Measurements from ENCODE around the gene PHF24.
A peak's percentile ranks its signal among the peaks of the same experiment; 100 is the strongest.

Gene PHF24

DNA sequence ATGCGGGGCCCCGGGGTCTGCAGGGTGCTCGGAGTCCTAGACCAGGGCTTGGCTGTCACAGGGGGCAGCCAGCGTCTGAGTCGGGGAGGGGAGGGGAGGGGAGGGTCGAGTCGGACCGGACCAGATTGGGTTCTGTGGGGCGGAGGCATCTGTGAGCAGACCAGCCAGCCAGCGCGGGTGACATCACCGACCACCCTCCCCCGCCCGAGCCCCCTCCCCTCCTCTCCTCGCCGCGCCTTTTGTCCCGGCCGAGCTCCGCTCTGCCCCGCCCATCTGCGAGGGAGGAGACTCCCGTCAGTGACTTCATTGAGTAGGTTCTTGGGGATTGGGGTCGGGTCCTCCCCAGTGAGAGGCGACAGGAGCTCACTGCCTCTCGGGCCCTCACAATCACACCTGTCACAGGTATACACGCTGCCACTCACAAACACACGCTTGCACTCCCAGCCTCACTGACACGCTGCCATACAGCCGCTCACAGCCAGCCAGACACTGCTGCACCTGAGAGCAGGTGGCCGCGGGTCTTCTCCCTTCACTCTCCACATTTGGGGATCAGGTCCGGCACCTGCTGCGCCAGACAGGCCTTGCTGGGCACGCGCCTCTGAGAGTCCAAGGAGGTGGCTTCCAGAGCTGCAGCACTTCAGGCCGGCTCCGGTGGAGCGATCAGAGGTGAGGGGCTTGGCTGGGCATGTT is 32.0 kb downstream of the PHF24 start:
- peak overlapping the region; percentile 80 for H3K4me2 ChIP-seq (ENCODE audit: low read length)
- peak overlapping the region; percentile 64 for H3K18ac ChIP-seq (ENCODE audit: low read length)
- peaks cover 24 to 37% of the 10 kb centered on the region in 2 experiments for H3K4me1 ChIP-seq (ENCODE audit: control insufficient read depth in 1 of 2, insufficient read depth in 2 of 2, low read length in 2 of 2)
- peak; percentile 29 to 42 for DNase-seq
- H3K9ac ChIP-seq (ENCODE audit: low read length) = peak overlapping the region; percentile 83
- H3K9me3 ChIP-seq (ENCODE audit: insufficient read depth, low read depth, low read length) = peaks cover 3% of the 10 kb centered on the region
- H3K36me3 ChIP-seq (ENCODE audit: control insufficient read depth in 1 of 2, insufficient read depth in 2 of 2, low read length in 2 of 2) = peaks cover 0 to 6% of the 10 kb centered on the region in 2 experiments
- peak overlapping the region; percentile 87 for H4K8ac ChIP-seq (ENCODE audit: low read depth, low read length)
- peak overlapping the region; percentile 29 for H2BK12ac ChIP-seq (ENCODE audit: low read length)
- H3K79me1 ChIP-seq (ENCODE audit: low read length) = peaks cover 11% of the 10 kb centered on the region
- H4K12ac ChIP-seq (ENCODE audit: low read depth, low read length) = peak overlapping the region; percentile 70
- H3K14ac ChIP-seq (ENCODE audit: low read length) = peak overlapping the region; percentile 71
- no peaks in the 10 kb centered on the region for H3K27me3 ChIP-seq (ENCODE audit: insufficient read depth, low read length)
- no peak overlapping the region for H3K23ac ChIP-seq (ENCODE audit: low read length)
- peak overlapping the region; percentile 78 for H2BK120ac ChIP-seq (ENCODE audit: insufficient read depth, low read length, poor library complexity)
- H2BK5ac ChIP-seq (ENCODE audit: low read depth, low read length, poor library complexity) = peak overlapping the region; percentile 68
- H3K4me3 ChIP-seq (ENCODE audit: low read depth, low read length) = peak overlapping the region; percentile 90
- peak overlapping the region; percentile 50 for H2AK5ac ChIP-seq (ENCODE audit: low read length)
- H3K79me2 ChIP-seq (ENCODE audit: control insufficient read depth, insufficient read depth, low read length, poor library complexity) = peaks cover 3% of the 10 kb centered on the region
- peak overlapping the region; percentile 56 for H2AFZ ChIP-seq (ENCODE audit: insufficient read depth, low read length, poor library complexity)
- no CpG with 5 or more reads among the region's 39 CpGs for WGBS (ENCODE audit: extremely low coverage, insufficient coverage, insufficient read length)
- peak overlapping the region; percentile 57 for H3K27ac ChIP-seq (ENCODE audit: low read depth, low read length)
- peak overlapping the region; percentile 47 for H3K4ac ChIP-seq (ENCODE audit: low read depth, low read length)
- peak overlapping the region; percentile 91 for H4K91ac ChIP-seq (ENCODE audit: low read depth, low read length)

DNA sequence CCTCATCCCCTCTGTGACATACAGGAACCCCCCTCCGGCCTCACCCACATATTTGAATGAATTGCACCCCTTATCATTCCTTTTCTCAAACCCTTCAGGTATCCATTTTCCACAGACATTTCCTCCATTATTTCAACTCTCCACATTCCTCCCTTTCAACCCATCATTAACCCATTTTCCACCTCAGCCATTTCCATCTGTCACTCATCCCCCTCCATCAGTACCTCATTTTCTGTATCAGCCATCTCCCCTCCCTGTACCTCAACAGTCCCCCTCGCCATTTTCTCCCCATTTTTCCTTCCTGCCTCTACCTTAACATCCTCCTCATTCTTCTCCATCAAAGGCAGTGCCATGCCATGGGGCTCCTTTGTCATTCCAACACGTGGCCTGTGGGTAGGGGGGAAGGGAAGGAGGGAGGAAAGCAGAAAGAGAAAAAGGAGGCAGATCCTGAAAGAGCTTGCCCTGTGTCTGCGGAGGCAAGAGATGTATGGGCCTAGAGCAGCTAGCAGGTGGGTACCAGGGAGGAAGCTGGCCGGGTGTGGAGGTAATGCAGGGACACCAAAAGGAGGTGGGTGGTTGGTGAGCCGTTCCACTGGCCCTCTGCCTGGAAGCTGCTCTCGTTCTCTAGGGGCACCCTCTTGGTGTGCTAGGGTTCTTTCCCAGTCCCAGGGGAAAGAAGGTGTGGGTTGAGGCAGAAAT is 33.0 kb downstream of the PHF24 start:
- Histone ChIP-seq H3K4me3 (ENCODE audit: low read depth, low read length) (no peak overlapping the region), H3K14ac (ENCODE audit: low read length) (no peak overlapping the region), H4K12ac (ENCODE audit: low read depth, low read length) (no peak overlapping the region), H2AFZ (ENCODE audit: insufficient read depth, low read length, poor library complexity) (no peak overlapping the region), H2AK5ac (ENCODE audit: low read length) (no peak overlapping the region), H3K4me1 (ENCODE audit: control insufficient read depth in 1 of 2, insufficient read depth in 2 of 2, low read length in 2 of 2) (peaks cover 26 to 43% of the 10 kb centered on the region in 2 experiments), H3K4ac (ENCODE audit: low read depth, low read length) (no peak overlapping the region), H3K4me2 (ENCODE audit: low read length) (peak overlapping the region; percentile 80), H3K18ac (ENCODE audit: low read length) (no peak overlapping the region), H3K9me3 (ENCODE audit: insufficient read depth, low read depth, low read length) (peaks cover 3% of the 10 kb centered on the region), H3K9ac (ENCODE audit: low read length) (no peak overlapping the region), H4K8ac (ENCODE audit: low read depth, low read length) (no peak overlapping the region), H3K36me3 (ENCODE audit: control insufficient read depth in 1 of 2, insufficient read depth in 2 of 2, low read length in 2 of 2) (peaks cover 3 to 9% of the 10 kb centered on the region in 2 experiments), H3K27me3 (ENCODE audit: insufficient read depth, low read length) (no peaks in the 10 kb centered on the region), H3K27ac (ENCODE audit: low read depth, low read length) (no peak overlapping the region), H2BK12ac (ENCODE audit: low read length) (no peak overlapping the region), H3K79me1 (ENCODE audit: low read length) (peaks cover 11% of the 10 kb centered on the region), H2BK5ac (ENCODE audit: low read depth, low read length, poor library complexity) (no peak overlapping the region), H3K23ac (ENCODE audit: low read length) (no peak overlapping the region), H2BK120ac (ENCODE audit: insufficient read depth, low read length, poor library complexity) (no peak overlapping the region), H3K79me2 (ENCODE audit: control insufficient read depth, insufficient read depth, low read length, poor library complexity) (peaks cover 3% of the 10 kb centered on the region), H4K91ac (ENCODE audit: low read depth, low read length) (no peak overlapping the region)
- no peak for DNase-seq
- WGBS (ENCODE audit: extremely low coverage, insufficient coverage, insufficient read length) = no CpG with 5 or more reads among the region's 7 CpGs

DNA sequence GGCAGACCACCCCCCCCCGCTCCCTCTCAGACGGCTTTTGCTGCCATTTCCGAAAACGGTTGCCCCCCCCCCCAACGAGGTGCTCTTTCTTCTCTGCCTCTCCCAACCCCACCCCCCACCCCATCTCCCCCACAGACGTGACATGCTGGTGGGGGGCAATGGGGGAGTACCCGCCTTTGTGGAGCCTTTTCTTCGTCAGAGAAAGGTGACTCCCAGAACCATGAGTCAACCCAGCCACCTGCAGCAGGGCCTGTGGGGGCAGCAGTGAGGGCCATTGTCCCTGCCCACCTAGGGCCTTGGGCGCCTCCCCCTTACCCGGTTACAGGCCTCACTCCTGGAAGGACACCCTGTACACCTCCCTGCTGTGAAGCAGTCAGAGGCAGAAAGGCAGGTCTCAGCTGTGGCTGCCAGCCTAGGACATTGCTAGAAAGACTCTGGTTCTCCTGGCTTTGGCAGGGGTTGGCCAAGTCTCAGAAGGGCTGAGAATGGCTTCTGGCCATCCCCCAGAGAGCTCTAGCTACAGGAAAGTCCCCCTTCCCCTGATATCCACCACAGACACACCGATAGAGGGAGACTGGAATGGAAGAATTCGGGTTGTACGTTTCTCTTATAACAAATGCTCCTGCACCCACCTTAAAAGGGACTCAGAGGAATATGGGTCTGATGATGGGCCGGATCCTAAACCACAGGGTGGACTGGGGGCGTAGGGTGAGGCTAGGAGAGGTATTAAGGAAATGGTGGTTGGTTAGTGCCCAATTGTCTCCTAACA is 33.7 kb downstream of the PHF24 start:
- Histone ChIP-seq H2AFZ (ENCODE audit: insufficient read depth, low read length, poor library complexity) (no peak overlapping the region), H3K4me1 (ENCODE audit: control insufficient read depth in 1 of 2, insufficient read depth in 2 of 2, low read length in 2 of 2) (peaks cover 26 to 46% of the 10 kb centered on the region in 2 experiments), H3K79me1 (ENCODE audit: low read length) (peaks cover 11% of the 10 kb centered on the region), H3K9me3 (ENCODE audit: insufficient read depth, low read depth, low read length) (peaks cover 7% of the 10 kb centered on the region), H4K91ac (ENCODE audit: low read depth, low read length) (peak overlapping the region; percentile 41), H3K9ac (ENCODE audit: low read length) (no peak overlapping the region), H3K14ac (ENCODE audit: low read length) (peak overlapping the region; percentile 2), H2BK5ac (ENCODE audit: low read depth, low read length, poor library complexity) (no peak overlapping the region), H2AK5ac (ENCODE audit: low read length) (no peak overlapping the region), H3K27ac (ENCODE audit: low read depth, low read length) (peak overlapping the region; percentile 29), H2BK120ac (ENCODE audit: insufficient read depth, low read length, poor library complexity) (no peak overlapping the region), H4K8ac (ENCODE audit: low read depth, low read length) (no peak overlapping the region), H3K4me3 (ENCODE audit: low read depth, low read length) (no peak overlapping the region), H3K4me2 (ENCODE audit: low read length) (peak overlapping the region; percentile 3), H3K4ac (ENCODE audit: low read depth, low read length) (no peak overlapping the region), H3K18ac (ENCODE audit: low read length) (no peak overlapping the region), H2BK12ac (ENCODE audit: low read length) (peak overlapping the region; percentile 0), H3K23ac (ENCODE audit: low read length) (no peak overlapping the region), H3K27me3 (ENCODE audit: insufficient read depth, low read length) (no peaks in the 10 kb centered on the region), H3K79me2 (ENCODE audit: control insufficient read depth, insufficient read depth, low read length, poor library complexity) (peaks cover 3% of the 10 kb centered on the region), H3K36me3 (ENCODE audit: control insufficient read depth in 1 of 2, insufficient read depth in 2 of 2, low read length in 2 of 2) (peaks cover 10 to 16% of the 10 kb centered on the region in 2 experiments), H4K12ac (ENCODE audit: low read depth, low read length) (no peak overlapping the region)
- no CpG with 5 or more reads among the region's 15 CpGs for WGBS (ENCODE audit: extremely low coverage, insufficient coverage, insufficient read length)
- DNase-seq = peak in 1 of 2 donors; percentile 16

DNA sequence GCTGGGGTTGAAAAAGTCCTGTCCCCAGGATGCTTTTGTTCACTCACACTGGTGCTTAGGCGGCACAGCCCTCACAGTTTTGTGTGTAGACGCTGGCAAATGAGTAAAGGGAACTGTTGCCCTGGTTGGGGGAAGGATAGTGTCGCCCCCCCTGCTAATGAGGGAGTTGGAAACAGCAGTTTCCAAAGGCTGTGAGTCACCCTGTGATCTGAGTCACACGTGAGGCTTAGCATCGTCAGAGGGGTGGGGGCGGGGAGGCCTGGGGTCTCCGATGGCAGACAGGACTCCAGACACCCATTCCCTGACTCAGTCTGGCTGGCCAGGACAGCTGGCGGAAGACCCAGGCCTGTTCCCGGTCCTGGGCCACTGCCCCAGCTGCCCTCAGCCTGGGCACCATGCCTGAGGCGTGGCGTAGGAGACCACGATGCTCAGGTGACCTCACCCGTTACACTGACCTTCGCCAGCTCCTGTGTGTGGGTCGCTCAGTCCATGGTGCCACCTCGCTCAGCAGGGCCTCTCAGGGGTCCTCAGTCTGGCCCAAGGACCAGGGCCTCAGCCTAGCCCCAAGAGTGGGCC is 34.4 kb downstream of the PHF24 start:
- WGBS (ENCODE audit: extremely low coverage, insufficient coverage, insufficient read length) = no CpG with 5 or more reads among the region's 16 CpGs
- Histone ChIP-seq H4K91ac (ENCODE audit: low read depth, low read length) (peak overlapping the region; percentile 77), H3K4ac (ENCODE audit: low read depth, low read length) (peak overlapping the region; percentile 23)

More for the DNA sequence above, 34.4 kb downstream of the PHF24 start:
- H3K79me1 ChIP-seq (ENCODE audit: low read length) = peaks cover 11% of the 10 kb centered on the region
- no peak overlapping the region for H3K4me3 ChIP-seq (ENCODE audit: low read depth, low read length)
- H3K23ac ChIP-seq (ENCODE audit: low read length) = no peak overlapping the region
- peak overlapping the region; percentile 30 for H4K8ac ChIP-seq (ENCODE audit: low read depth, low read length)
- H2AFZ ChIP-seq (ENCODE audit: insufficient read depth, low read length, poor library complexity) = peak overlapping the region; percentile 1
- H3K36me3 ChIP-seq (ENCODE audit: control insufficient read depth in 1 of 2, insufficient read depth in 2 of 2, low read length in 2 of 2) = peaks cover 17 to 22% of the 10 kb centered on the region in 2 experiments
- H3K9me3 ChIP-seq (ENCODE audit: insufficient read depth, low read depth, low read length) = peaks cover 4% of the 10 kb centered on the region
- H2AK5ac ChIP-seq (ENCODE audit: low read length) = peak overlapping the region; percentile 93
- H3K27ac ChIP-seq (ENCODE audit: low read depth, low read length) = peak overlapping the region; percentile 29
- H3K79me2 ChIP-seq (ENCODE audit: control insufficient read depth, insufficient read depth, low read length, poor library complexity) = peaks cover 3% of the 10 kb centered on the region
- H3K18ac ChIP-seq (ENCODE audit: low read length) = peak overlapping the region; percentile 77
- peak; percentile 42 to 50 for DNase-seq
- H3K27me3 ChIP-seq (ENCODE audit: insufficient read depth, low read length) = no peaks in the 10 kb centered on the region
- H2BK5ac ChIP-seq (ENCODE audit: low read depth, low read length, poor library complexity) = peak overlapping the region; percentile 42
- H3K4me2 ChIP-seq (ENCODE audit: low read length) = no peak overlapping the region
- peak overlapping the region; percentile 67 for H2BK12ac ChIP-seq (ENCODE audit: low read length)
- H4K12ac ChIP-seq (ENCODE audit: low read depth, low read length) = peak overlapping the region; percentile 31
- peaks cover 26 to 46% of the 10 kb centered on the region in 2 experiments for H3K4me1 ChIP-seq (ENCODE audit: control insufficient read depth in 1 of 2, insufficient read depth in 2 of 2, low read length in 2 of 2)
- H3K9ac ChIP-seq (ENCODE audit: low read length) = no peak overlapping the region
- H2BK120ac ChIP-seq (ENCODE audit: insufficient read depth, low read length, poor library complexity) = peak overlapping the region; percentile 39
- H3K14ac ChIP-seq (ENCODE audit: low read length) = peak overlapping the region; percentile 7

All from trophoblast cell (in vitro differentiated cells and primary cell).